ENCODE measurements around the gene OPA3.

The OPA3 gene

GRCh38 chr19:45507872-45508416 lies 76.7 kb downstream of the OPA3 start:
- TF ChIP-seq CTCF (IDR thresholded peaks at IDR 0.05; ENCODE audit: borderline replicate concordance, extremely low read depth, low read length, poor library complexity, severe bottlenecking) (no peak), EZH2 (IDR thresholded peaks at IDR 0.05; ENCODE audit: borderline replicate concordance, low read depth, low read length, severe bottlenecking) (no peak)
- H4K20me1 ChIP-seq (ENCODE audit: insufficient read depth, low read length): peaks cover 23% of the 10 kb centered on the region; the same call in 1 of the 2 replicates
- H3K4me1 ChIP-seq (ENCODE audit: insufficient read depth, low read length): peaks cover 27% of the 10 kb centered on the region
- no peaks in the 10 kb centered on the region for H3K27me3 ChIP-seq (ENCODE audit: insufficient read depth, low read length, poor library complexity)
- no peaks in the 10 kb centered on the region for H3K36me3 ChIP-seq (ENCODE audit: insufficient read depth, low read length)
- ATAC-seq (ENCODE audit: insufficient read depth, low read depth) (no peak), DNase-seq (no peak)
- peaks cover 23% of the 10 kb centered on the region for H3K79me2 ChIP-seq (ENCODE audit: insufficient read depth, low read length)
- peak overlapping the region; percentile 56 for H3K27ac ChIP-seq (ENCODE audit: low read length)
- peak overlapping the region; percentile 94 to 97 for H3K4me3 ChIP-seq (ENCODE audit: low read depth in 1 of 2, low read length in 2 of 2)
- peak overlapping the region; percentile 90 for H3K9ac ChIP-seq (ENCODE audit: low read depth, low read length)
- peak overlapping the region; percentile 3; the same call in 1 of the 2 replicates for H2AFZ ChIP-seq (ENCODE audit: low read depth, low read length)
- H3K9me3 ChIP-seq (ENCODE audit: insufficient read depth, low read length, severe bottlenecking): no peaks in the 10 kb centered on the region
- peak overlapping the region; percentile 99 for H3K4me2 ChIP-seq (ENCODE audit: insufficient read depth, low read length)

- Histone ChIP-seq H3K4me1 (ENCODE audit: insufficient read depth, low read length) (peaks cover 27% of the 10 kb centered on the region), H3K4me2 (ENCODE audit: insufficient read depth, low read length) (peak within 1 kb of the TSS; percentile 99), H3K9ac (ENCODE audit: low read depth, low read length) (peak within 1 kb of the TSS; percentile 90), H3K27me3 (ENCODE audit: insufficient read depth, low read length, poor library complexity) (no peaks in the 10 kb centered on the region), H3K4me3 (ENCODE audit: low read depth in 1 of 2, low read length in 2 of 2) (peak within 1 kb of the TSS; percentile 94 to 97), H3K79me2 (ENCODE audit: insufficient read depth, low read length) (peaks cover 23% of the 10 kb centered on the region), H2AFZ (ENCODE audit: low read depth, low read length) (peak within 1 kb of the TSS; percentile 100), H3K36me3 (ENCODE audit: insufficient read depth, low read length) (no peaks in the 10 kb centered on the region), H4K20me1 (ENCODE audit: insufficient read depth, low read length) (peaks cover 23% of the 10 kb centered on the region; the same call in 1 of the 2 replicates), H3K27ac (ENCODE audit: low read length) (peak within 1 kb of the TSS; percentile 97), H3K9me3 (ENCODE audit: insufficient read depth, low read length, severe bottlenecking) (no peaks in the 10 kb centered on the region)
- peak; percentile 91 for DNase-seq
- TF ChIP-seq EZH2 (IDR thresholded peaks at IDR 0.05; ENCODE audit: borderline replicate concordance, low read depth, low read length, severe bottlenecking) (no peak), CTCF (IDR thresholded peaks at IDR 0.05; ENCODE audit: borderline replicate concordance, extremely low read depth, low read length, poor library complexity, severe bottlenecking) (no peak)
- ATAC-seq (ENCODE audit: insufficient read depth, low read depth): peak; percentile 70
Observed at GRCh38 chr19:45506989-45507871, 77.4 kb downstream of the OPA3 start, which contains the start of gene VASP. TSS of gene VASP (plus strand) at chr19:45507479. CDS start at chr19:45507772, 293 bp downstream.

GRCh38 chr19:45506246-45506988 lies 78.2 kb downstream of the OPA3 start:
- peak; percentile 94 for DNase-seq
- H3K27me3 ChIP-seq (ENCODE audit: insufficient read depth, low read length, poor library complexity): no peaks in the 10 kb centered on the region
- H3K36me3 ChIP-seq (ENCODE audit: insufficient read depth, low read length): no peaks in the 10 kb centered on the region
- H4K20me1 ChIP-seq (ENCODE audit: insufficient read depth, low read length): peaks cover 23% of the 10 kb centered on the region; the same call in 1 of the 2 replicates
- peak overlapping the region; percentile 90 for H3K9ac ChIP-seq (ENCODE audit: low read depth, low read length)
- peak; percentile 82 for ATAC-seq (ENCODE audit: insufficient read depth, low read depth)
- H3K4me2 ChIP-seq (ENCODE audit: insufficient read depth, low read length): peak overlapping the region; percentile 99
- peak overlapping the region; percentile 97 for H3K27ac ChIP-seq (ENCODE audit: low read length)
- no peaks in the 10 kb centered on the region for H3K9me3 ChIP-seq (ENCODE audit: insufficient read depth, low read length, severe bottlenecking)
- H3K4me3 ChIP-seq (ENCODE audit: low read depth in 1 of 2, low read length in 2 of 2): peak overlapping the region; percentile 94 to 97; a peak in 3 of 4 replicates
- peak overlapping the region; percentile 100 for H2AFZ ChIP-seq (ENCODE audit: low read depth, low read length)
- TF ChIP-seq CTCF (IDR thresholded peaks at IDR 0.05; ENCODE audit: borderline replicate concordance, extremely low read depth, low read length, poor library complexity, severe bottlenecking) (peak; percentile 70), EZH2 (IDR thresholded peaks at IDR 0.05; ENCODE audit: borderline replicate concordance, low read depth, low read length, severe bottlenecking) (no peak)
- peaks cover 27% of the 10 kb centered on the region for H3K4me1 ChIP-seq (ENCODE audit: insufficient read depth, low read length)
- H3K79me2 ChIP-seq (ENCODE audit: insufficient read depth, low read length): peaks cover 23% of the 10 kb centered on the region

Measured in DND-41 (cell line).